ENCODE data around the gene CCNO.
A peak's percentile ranks its signal among the peaks of the same experiment; 100 is the strongest.

The CCNO gene, protein sequence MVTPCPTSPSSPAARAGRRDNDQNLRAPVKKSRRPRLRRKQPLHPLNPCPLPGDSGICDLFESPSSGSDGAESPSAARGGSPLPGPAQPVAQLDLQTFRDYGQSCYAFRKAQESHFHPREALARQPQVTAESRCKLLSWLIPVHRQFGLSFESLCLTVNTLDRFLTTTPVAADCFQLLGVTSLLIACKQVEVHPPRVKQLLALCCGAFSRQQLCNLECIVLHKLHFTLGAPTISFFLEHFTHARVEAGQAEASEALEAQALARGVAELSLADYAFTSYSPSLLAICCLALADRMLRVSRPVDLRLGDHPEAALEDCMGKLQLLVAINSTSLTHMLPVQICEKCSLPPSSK

DNA sequence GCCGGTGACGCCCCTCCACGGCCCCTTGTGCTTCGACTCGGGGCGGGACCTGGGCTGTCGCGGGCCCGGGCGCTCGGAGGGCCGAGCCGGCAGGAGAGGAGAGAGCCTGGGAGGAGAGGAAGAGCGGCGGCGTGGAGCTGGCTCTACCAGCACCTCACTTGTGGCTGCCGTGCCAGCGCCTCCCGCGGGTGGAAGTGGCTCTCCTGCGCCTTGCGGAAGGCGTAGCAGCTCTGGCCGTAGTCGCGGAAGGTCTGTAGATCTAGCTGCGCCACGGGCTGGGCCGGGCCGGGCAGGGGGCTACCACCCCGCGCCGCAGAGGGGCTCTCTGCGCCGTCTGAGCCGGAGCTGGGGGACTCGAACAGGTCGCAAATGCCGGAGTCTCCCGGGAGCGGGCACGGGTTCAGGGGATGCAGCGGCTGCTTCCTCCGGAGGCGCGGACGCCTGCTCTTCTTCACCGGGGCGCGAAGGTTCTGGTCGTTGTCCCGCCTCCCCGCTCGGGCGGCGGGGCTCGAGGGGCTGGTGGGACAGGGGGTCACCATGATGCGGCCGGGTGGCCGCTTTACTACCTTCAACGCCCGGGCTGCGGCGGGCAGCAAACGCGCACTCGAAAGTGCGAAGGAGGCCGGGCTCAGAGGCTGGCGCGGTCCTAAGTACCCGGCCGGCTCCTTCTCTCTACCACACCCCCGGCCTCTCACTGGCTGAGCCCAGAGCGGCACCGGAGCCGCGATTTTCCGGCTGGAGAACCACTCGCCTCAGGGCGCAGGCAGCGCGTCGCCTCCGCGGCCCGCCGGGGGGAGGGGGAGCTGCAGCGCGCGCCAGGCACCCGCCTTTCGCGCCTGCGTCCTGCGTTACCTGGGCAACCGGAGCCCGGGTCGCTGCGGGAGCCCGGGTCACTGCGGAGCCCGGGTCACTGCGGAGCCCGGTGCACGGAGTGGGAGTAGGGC, at the start of gene CCNO:
CCNO (minus strand) TSS at position 624 of the 944 bp plus-strand sequence; CDS start at position 539, 85 bp downstream.
- DNase-seq (ENCODE audit: extremely low spot score, insufficient read length, low read depth) (no peak), FAIRE-seq (peak; percentile 49)

DNA sequence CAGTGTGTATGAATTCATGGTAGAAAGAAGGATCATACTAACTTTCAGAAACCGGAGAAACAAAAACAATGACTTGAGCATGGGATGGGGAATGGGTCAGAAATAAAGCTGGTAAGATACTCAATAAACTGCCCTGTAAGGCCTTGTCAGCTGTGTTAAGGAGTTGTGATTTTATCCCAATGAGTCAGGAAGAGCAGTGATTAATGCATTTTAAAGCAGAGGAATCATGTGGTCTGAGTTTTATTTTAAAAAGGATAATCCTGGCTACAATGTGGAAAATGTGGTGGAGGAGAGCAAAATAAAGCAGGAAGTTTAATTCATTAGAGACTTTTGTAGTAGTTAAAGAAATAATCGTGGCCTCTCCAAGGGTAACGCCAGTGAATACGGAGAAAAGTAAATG, 45.4 kb upstream of the CCNO start:
- DNase-seq (ENCODE audit: extremely low spot score, insufficient read length, low read depth): no peak
- FAIRE-seq: no peak

DNA sequence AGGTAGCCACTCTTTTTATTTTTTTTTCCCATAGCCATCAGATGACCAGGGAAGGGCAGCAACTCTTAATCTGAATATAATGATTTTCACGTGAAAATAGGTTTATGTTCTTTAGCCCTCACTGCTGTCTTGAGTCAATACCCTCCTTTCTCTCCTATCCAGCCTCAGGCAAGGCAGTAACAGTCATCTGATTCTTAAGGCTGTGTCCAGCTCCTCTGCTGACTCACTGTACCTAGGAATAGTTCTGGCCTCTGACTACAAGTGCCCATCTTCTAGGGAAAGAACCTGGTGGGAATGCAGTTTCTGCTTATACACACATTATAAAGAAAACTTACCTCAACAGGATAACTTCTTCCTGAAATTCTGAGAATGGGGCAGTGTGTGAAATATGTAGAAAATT, 43.4 kb upstream of the CCNO start:
- DNase-seq (ENCODE audit: extremely low spot score, insufficient read length, low read depth): no peak
- no peak for FAIRE-seq

DNA sequence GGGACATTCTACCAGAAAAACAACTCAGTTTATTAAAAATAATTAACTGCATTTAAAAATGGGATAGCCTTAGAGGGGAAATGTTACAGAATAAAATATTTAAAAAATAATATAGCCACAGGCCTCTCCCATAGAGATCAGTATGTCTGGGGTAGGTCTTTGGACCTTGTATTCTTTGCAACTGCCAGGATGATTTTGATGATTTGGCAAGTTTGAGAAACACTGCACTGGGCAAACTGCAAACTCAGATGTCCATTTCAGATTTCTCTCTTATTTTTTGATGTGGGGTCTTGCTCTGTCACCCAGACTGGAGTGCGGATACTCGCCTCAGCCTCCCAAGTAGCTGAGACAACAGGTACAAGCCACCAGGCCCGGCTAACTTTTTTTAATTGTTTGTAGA, 24.9 kb upstream of the CCNO start:
- DNase-seq (ENCODE audit: extremely low spot score, insufficient read length, low read depth): no peak

DNA sequence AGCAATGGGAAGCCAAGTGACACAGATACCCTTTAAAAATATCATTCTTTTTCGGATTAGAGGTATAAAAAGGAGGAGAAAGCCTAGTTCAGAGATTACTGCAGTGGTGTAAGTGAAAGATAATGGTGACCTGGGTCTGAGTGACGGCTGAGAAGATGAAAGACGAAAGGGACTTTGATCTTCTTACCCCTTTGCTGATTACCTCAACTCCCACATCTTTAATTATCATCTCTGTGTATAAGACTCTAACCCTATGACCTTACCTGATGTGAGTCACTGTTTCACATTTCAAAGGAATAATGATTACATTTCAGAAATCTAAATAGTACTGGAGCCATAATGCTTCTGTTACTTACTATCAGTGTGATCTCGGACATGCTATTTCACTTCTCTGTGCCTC, 21.4 kb upstream of the CCNO start:
- no peak for FAIRE-seq
- DNase-seq (ENCODE audit: extremely low spot score, insufficient read length, low read depth): no peak

More for the DNA sequence above, 24.9 kb upstream of the CCNO start:
- FAIRE-seq: no peak

DNA sequence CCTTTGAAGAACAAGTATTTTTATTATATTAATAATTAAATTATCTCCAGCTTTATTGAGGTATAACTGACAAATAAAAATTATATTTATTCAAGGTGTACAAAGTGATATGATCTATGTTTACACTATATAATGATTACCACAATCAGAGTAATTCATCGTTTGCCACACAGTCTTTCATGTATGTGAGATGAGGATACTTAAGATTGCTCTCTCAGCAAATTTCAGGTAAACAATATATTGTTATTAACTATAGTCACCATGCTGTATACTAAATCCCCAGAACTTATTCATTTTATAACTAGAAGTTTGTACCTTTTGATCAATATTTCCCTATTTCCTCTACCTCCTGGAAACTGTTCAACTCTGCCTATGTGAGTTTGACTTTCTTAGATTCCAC, 16.7 kb upstream of the CCNO start:
- FAIRE-seq (no peak), DNase-seq (ENCODE audit: extremely low spot score, insufficient read length, low read depth) (no peak)

DNA sequence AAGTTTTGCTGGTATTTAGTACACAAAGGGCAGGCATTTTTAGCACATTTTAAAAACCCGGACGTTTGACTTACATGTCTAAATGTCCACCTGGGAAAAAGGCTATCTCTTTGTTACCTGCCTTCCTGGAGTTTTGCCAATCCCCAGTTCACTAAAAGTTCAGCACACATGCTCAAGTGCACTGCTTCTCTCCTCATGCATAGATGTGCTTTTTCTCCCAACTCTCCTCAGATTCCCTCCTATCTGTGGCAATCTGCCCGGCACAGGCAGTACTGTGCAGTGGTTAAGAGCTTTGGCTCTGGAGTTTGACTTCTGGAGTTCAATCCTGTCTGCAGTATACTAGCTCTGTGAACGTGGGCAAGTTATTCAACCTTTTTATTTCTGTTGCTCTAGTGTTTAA, 8.3 kb upstream of the CCNO start:
- FAIRE-seq (no peak), DNase-seq (ENCODE audit: extremely low spot score, insufficient read length, low read depth) (no peak)

DNA sequence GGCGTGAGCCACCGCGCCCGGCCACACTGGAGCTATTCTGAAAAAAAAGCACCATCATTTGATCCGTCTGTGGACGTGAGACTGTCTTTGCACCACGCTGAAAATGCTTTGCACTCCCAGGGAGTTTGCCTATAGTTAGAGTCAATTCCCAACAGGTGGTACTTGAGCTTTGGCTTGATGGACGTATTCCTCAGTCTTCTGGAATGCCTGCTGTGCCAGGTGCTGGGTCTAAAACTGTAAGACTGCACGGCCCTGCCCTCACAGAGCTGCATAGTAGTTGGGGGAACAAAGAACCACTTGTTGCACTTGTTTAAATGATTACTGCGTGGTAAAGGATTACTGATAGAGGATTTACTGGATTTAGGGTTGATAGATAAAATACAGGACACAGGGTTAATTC, 3.4 kb upstream of the CCNO start:
- FAIRE-seq: no peak
- DNase-seq (ENCODE audit: extremely low spot score, insufficient read length, low read depth): no peak

DNA sequence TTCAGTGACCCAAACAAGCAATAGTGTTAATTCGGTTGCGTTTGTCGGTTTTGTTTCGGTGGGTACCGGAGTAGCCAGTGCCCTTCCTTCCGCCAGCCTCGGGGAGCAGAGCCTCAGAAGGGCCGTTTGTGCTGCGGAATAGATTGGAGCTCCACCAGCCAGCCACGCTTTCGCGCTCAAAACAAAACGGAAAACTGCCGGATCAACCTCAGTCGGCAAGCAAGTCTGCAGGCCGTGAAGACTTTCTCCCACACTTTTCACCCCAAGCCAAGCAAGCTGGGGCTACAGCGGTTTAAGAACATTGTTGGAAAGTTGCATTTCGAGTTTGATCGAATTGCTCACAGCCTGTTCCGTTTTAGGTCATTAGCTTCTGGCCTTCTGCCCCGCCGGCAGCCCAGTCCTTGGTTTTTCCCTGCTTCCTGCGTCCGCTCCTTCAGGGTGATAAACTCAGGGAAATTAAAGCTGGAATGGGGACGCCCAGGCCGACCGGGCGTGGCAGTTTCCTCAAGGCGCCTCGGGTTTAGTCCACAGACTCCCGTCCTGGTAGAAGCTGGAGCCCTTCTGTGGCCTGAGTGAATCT, 803 bp upstream of the CCNO start:
- no peak for DNase-seq (ENCODE audit: extremely low spot score, insufficient read length, low read depth)
- FAIRE-seq: no peak

DNA sequence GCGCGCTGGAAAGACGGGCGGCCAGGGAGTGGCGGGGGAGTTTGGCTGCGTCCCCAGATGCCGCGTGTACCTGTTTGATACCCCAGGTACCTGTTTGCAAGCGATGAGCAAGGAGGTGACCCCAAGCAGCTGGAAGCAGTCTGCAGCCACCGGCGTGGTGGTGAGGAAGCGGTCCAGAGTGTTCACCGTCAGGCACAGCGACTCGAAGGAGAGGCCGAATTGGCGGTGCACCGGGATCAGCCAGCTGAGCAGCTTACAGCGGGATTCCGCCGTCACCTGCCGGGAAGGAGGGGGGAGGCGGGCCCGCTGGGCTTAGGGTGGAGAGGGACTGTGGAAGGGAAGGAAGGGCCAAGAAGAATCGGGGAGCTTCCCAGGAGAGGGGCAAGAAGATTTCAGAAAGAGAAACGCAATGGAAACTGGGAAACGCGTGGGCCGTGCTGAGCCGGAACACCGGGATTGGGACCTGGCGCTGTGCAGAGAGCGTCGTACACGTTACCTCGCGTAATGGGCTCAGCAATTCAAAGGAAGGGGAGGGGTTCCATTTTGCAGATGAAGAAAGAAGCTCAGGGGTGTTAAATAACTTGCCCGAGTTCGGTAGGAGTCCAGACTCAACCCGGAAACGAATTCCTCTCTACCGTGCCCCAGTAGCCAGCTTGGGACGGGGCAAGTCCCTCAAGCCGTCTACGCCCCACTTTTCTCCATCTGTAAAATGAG, 980 bp downstream of the CCNO start:
- DNase-seq (ENCODE audit: extremely low spot score, insufficient read length, low read depth): no peak

DNA sequence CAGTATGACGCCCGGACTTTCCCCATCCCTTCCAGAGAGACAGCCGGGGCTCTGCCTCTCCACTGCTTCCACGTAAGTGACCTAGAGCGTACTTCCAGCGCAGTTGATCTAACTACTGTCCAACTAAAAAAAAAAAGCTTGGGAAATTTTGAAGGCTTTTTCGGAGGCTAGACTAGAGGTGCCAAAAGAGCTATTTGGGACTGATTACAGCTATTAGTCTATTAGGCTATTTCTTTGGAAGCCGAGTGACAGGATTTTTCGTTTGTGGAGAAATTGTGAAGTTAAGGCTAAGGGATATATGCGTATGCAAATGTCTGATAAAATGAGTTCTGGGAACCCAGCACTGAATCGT, 1.5 kb downstream of the CCNO start:
- DNase-seq (ENCODE audit: extremely low spot score, insufficient read length, low read depth): no peak

More for the DNA sequence above, 980 bp downstream of the CCNO start:
- no peak for FAIRE-seq

DNA sequence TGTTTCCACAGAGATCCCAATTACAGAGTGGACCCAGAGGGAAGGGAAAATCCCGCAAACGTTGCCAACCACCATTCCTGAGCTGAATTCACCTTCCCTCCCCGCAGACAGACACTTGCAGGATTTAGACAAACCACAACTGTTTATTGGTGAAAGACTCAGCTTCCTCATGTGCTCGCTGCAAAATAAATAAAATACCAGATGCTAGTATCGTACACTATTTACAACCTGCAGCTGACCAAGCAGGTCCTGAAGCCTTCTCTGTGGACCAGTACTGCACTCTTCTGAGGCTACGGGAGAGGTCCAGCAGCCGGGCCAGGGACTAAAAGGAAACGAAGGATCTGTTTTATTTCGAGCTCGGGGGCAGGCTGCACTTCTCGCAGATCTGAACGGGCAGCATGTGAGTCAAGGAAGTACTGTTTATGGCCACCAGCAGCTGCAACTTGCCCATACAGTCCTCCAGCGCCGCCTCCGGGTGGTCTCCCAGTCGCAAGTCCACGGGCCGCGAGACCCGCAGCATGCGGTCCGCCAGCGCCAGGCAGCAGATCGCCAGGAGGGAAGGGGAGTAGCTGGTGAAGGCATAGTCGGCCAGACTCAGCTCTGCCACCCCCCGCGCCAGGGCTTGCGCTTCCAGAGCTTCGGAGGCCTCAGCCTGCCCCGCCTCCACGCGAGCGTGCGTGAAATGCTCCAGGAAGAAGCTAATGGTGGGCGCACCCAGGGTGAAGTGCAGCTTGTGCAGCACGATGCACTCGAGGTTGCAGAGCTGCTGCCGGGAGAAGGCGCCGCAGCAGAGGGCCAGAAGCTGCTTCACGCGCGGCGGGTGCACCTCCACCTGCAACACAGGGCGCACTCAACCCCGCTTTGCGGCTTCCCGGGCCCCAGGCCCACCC, 2.1 kb downstream of the CCNO start:
- no peak for FAIRE-seq

More for the DNA sequence above, 1.5 kb downstream of the CCNO start:
- FAIRE-seq: no peak

DNA sequence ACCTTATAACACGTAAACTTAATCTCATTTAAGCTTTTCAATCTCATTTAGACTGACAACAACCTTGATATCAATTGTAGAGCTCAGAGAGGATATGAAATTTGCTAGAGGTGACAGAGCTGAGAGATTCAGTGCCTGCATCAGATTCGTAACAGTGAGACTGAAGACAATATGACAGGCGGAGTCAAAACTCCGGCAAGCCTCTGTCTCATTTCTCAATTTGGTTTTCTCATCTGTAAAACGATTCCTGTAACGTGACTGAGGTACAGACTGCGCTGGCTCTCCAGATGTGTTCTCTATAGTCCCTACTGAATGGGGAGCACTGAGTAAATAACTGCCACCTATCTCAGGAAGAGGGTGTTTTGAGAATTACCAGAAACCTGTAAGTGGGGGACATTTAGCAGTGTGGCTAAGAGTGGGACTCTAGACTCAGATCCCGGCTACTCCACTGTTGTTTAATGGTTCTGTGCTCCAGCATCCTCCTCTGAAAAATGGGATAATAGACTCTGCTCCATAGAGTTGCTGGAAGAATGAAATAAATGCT, 3.2 kb downstream of the CCNO start:
- FAIRE-seq: no peak

More for the DNA sequence above, 2.1 kb downstream of the CCNO start:
- DNase-seq (ENCODE audit: extremely low spot score, insufficient read length, low read depth): no peak

DNA sequence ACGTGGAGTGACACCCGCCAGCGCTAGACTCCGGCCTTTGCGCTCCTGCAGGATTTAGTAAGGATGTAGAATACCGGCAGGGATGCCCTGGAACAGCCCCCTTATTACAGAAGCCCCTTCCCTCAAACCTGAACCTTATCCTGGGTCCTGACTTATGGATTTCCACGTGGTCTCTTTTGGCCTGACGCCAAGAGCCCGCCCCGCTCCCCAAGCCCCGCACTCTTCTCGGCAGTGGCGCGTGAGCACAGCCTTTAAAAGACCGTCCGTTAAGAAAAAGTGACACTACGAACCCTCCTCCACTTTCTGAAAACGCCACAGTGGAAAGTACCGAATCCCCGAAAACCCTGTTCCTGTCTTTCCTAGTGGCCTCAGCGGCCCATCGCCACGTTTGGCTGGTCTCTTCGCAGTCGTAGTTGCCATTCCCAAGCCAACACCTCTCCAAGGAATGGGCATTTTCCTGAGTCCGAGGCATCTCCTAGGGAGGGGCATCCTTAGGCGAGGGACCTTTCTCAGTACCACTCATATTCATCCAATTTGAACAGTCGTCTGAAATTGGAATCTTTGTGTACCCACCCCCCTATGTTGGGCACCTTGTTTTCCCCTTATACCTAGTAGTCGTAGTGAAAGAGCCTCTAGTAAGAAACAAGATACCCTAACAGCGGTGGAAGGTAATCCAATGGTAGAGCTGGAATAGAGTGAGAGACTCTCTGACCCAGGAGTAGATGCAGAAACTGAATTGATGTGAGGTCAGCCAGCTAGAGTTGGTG, 5.6 kb downstream of the CCNO start:
- FAIRE-seq (no peak), DNase-seq (ENCODE audit: extremely low spot score, insufficient read length, low read depth) (no peak)

More for the DNA sequence above, 3.2 kb downstream of the CCNO start:
- DNase-seq (ENCODE audit: extremely low spot score, insufficient read length, low read depth): no peak

DNA sequence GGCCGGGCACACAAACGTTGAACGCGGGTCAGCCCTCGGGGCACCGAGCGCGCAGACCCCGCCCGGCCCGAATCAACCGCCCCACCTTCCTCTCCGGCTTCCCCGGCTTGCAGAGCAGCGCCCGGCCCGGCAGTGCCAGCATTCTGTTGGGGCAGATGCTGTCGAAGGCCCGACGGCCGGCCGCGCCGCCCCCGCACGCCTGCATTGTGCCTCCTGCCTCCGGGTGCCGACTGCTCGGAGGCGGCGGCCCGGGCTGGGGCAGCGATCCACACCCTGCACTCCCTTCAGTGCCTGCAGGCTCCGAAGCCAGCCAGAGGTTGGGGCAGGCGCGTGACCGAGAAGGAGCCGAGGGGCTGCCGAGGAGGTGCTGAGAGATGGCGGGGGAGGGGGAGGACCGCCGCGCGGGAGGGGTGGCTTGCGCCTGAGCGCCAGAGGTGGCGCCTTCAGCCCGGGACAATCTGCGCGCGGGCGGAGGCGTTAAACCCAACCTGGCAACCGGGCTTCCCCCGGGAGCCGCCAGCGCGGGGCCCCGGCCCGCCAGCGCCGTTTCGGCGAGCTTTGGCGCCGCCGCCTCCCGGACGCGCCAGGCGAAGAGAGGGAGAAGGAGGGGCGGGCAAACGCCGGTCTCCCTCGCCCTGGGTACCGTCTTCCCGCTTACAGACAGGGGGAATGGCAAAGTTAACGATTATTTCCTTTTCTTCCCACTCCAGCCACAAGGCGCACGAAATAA, 6.3 kb downstream of the CCNO start, which contains the start of gene MCIDAS:
MCIDAS (minus strand) TSS at position 382 of the 730 bp plus-strand sequence; CDS start at position 205, 177 bp downstream.
- peak; percentile 31 for FAIRE-seq
- no peak for DNase-seq (ENCODE audit: extremely low spot score, insufficient read length, low read depth)

DNA sequence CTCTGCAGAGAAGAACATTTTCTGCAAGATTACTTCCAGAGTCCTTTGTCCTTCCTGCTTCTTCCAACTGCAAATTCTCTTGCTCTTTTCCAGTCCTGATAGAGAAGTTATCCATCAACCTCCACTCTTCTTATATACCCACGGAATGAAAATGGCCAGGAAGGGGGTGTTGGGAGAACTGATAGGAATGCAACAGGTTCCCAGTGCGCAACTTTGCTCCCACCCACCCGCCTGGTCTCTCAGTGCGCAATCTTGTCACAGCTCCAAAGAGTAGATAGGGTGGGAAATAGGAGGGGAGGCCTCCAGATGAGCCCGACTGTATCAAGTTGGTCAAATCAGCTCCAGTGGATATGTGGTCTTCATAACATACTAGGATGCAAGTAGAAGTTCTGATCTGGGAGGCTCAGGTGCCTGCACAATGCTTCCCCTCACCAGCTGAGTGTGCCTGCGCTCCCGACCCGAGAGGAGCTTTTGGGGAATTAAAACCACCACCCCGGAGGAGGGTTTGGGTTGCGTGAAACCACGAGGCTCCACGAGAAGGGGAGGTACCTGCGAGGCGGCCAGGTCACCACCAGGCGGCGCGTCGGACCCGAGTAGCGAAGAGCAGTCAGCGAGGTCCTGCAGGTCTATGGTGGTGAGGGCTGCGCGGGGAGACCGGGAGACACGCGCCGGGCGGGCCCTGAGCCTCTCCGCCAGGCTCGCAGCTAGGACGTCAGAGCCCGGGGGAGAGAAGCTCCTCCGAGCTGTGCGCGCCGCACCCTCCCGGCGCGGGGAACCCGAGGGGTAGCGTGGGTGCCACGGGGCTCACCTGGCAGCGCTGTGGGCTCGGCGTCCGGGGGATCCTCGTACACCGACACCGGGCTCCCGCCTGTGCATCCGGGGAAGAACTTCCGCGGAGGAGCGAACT, 7.1 kb downstream of the CCNO start:
- FAIRE-seq (peak; percentile 64), DNase-seq (ENCODE audit: extremely low spot score, insufficient read length, low read depth) (no peak)
